ENCODE measurements around the gene TAC1.
"Not testable (repeated sequence)": the region's sequence is repeated elsewhere in the genome, so short reads cannot be mapped to it uniquely, and the experiment has no call there.

TAC1 gene

GRCh38 chr7:97731736-97732564 lies at the start of gene TAC1:
TAC1 (plus strand) TSS chr7:97732086; CDS start chr7:97732613, 527 bp downstream.
- DNase-seq, result no peak

DNA sequence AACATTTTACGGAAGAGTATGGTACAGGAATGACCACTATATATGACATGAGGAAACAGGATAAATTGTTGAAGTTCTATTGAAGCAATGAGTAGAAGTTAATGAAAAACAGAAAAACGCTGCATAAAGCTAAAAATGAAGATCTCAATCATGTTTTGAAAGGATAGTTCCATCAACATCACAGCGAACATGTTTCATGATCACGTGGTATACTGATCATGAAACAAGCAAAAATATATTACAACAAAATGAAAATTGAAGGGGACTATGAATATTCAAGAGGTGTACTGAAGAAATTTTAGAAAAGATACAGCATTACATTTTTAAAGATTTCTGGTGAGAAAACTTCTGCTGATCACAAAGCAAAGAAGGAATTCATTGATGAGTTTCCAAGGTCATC lies 45.9 kb upstream of the TAC1 start:
- no peak for DNase-seq

DNA sequence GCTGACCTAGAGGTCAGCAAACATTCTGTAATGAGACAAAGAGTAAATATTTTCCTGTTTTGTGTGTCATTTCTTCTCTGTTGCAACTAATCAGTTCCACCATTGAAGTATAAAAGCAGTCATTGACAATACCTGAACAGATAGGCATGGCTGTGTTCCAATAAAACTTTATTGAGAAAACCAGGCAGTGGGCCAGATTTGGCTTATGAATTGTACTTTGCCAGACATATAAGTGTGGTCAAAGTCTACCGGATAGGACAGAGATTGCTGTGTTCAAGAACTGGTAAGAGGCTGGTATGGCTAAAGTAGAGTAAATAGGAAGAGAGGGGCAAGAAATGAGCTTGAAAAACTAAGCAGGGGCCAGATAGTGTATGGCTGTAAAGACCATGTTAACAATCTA lies 38.3 kb upstream of the TAC1 start:
- DNase-seq, result no peak

DNA sequence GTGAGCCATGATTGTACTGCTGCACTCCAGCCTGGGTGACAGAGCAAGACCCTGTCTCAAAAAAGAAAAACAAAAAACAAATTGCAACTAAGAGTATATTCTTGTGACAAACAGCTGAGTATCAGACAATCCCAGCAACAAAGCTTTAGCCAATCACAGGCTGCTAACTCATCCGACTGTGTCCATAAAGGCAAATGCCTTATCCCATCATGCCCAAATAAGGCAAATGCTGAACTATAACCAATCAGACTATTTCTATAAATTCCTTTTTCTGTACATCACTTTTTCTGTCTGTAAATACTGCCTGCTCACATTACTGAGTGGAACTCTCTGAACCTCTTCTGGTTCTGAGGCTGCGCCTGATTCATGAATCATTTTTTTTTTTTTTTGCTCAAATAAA lies 37.5 kb upstream of the TAC1 start:
- no peak for DNase-seq

GRCh38 chr7:97697396-97697795 lies 34.5 kb upstream of the TAC1 start:
- DNase-seq, result no peak

DNA sequence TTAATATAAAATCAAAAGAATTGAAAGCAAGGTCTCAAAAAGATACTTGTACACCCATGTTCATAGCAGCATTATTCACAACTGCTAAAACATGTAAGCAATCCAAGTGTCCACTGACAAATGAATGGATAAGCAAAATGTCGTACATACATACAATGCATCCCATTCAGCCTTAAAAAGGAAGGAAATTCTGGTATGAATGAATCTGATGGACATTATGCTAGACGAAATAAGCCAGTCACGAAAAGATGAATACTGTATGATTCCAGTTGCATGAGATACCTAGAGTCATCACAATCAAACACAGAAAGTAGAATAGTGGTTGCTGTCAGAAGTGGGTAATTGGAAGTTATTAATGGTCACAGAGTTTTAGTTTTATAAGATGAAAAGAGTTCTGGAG lies 9.5 kb upstream of the TAC1 start:
- no peak for DNase-seq

GRCh38 chr7:97732565-97733275 lies 834 bp downstream of the TAC1 start:
- DNase-seq, result no peak

- no peak for DNase-seq
These were observed 1.6 kb downstream of the TAC1 start for GRCh38 chr7:97733276-97734161.

DNA sequence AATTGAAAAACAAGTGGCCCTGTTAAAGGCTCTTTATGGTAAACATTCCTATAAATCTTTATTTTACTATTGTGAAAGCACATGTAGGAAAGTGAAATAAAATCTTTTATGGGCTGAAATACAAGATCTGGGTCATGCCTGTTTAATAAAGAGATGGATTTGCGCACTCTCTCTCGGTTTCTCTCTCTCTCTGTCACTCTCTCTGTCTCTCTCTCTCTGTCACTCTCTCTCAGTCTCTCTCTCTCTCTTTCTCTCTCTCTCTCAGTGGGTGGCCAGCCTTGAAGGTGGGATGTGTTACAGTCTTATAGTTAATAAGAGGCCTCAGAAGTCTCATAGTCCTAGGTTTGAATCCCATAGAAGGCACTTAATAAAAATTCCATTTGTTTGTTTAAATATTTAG lies 2.4 kb downstream of the TAC1 start:
- DNase-seq, result no peak

- DNase-seq, result no peak
These were observed 3.2 kb downstream of the TAC1 start for GRCh38 chr7:97735075-97735474.

DNA sequence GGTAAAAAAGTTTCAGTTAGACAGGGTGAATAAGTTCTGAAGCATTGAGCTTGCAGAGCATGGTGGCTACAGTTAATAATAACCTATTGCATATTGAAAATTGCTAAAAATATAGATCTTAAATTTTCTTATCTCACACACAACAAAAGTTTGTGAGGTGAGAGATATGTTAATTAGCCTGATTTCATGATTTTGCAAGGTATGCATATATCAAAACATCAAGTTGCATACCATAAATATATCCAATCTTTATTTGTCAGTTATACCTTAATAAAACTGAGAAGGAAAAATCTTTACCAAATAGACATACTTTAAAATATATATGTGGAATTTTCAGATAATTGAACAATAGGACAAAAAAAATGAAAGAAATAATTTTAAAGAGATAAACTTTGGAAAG lies 16.6 kb downstream of the TAC1 start:
- no peak for DNase-seq

DNA sequence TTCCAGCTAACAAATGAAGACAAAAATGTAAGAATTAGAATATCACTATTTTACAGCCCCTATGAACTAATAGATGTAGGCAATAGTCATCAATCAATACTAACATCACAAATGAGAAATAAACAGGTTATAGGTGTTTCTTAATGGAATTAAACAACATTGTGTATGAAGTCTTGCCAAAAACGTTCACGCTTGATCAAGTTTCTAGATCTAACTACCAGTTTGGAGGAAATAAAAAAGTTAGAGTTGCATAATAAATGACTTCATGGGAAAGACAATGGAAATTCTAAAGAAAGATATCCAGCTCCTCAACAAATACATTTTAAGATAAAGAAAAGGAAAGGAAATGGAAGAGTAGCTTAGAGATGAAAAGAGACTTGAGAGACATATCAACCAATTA lies 19.7 kb downstream of the TAC1 start:
- DNase-seq, result no peak

- no peak for DNase-seq
These were observed 20.3 kb downstream of the TAC1 start for GRCh38 chr7:97752215-97752614.

GRCh38 chr7:97757824-97758223 lies 25.9 kb downstream of the TAC1 start:
- DNase-seq, result no peak

GRCh38 chr7:97770850-97771249 lies 39.0 kb downstream of the TAC1 start:
- no peak for DNase-seq

- no peak for DNase-seq
These were observed 39.7 kb downstream of the TAC1 start for GRCh38 chr7:97771576-97771975.

- no peak for DNase-seq
These were observed 40.4 kb downstream of the TAC1 start for GRCh38 chr7:97772045-97772901.

DNA sequence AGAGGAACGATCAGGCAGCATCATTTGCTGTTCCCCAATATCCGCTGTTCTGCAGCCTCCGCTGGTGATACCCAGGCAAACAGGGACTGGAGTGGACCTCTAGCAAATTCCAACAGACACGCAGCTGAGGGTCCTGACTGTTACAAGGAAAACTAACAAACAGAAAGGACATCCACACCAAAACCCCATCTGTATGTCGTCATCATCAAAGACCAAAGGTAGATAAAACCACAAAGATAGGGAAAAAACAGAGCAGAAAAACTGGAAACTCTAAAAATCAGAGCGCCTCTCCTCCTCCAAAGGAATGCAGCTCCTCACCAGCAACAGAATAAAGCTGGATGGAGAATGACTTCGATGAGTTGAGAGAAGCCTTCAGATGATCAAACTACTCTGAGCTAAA lies 54.5 kb downstream of the TAC1 start:
- not testable (repeated sequence) for DNase-seq

All from SIG-M5 (cell line).